ENCODE results near the gene SYTL2.

SYTL2 gene

DNA sequence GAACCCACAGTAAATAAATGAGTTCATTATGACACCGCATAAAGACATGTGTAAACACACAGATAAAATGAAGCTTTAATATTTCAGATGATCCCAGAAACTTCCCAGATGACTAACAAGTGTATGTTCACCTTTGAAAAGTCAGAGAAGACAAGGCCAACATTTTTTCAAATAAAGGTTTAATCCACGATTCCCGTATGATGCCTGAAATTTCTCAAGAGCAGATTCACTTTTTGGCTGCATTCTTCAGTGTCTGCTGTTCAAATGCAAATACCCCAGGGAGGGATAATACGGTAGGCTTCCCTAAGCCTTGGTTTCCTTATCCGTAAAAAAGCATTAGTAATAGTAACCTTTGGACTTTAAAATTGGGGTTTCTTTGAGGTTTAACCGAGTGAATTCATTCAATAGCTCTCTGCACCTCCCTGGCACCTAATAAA is 62.5 kb downstream of the SYTL2 start:
- TF ChIP-seq, protein P1, sequence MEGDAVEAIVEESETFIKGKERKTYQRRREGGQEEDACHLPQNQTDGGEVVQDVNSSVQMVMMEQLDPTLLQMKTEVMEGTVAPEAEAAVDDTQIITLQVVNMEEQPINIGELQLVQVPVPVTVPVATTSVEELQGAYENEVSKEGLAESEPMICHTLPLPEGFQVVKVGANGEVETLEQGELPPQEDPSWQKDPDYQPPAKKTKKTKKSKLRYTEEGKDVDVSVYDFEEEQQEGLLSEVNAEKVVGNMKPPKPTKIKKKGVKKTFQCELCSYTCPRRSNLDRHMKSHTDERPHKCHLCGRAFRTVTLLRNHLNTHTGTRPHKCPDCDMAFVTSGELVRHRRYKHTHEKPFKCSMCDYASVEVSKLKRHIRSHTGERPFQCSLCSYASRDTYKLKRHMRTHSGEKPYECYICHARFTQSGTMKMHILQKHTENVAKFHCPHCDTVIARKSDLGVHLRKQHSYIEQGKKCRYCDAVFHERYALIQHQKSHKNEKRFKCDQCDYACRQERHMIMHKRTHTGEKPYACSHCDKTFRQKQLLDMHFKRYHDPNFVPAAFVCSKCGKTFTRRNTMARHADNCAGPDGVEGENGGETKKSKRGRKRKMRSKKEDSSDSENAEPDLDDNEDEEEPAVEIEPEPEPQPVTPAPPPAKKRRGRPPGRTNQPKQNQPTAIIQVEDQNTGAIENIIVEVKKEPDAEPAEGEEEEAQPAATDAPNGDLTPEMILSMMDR (IDR thresholded peaks at IDR 0.05; ENCODE audit: low read depth, low read length): no peak
- no peak for DNase-seq
- Histone ChIP-seq H3K27me3 (peaks cover 21% of the 10 kb centered on the region), H3K9me3 (no peaks in the 10 kb centered on the region), H3K4me1 (no peaks in the 10 kb centered on the region), H3K36me3 (no peaks in the 10 kb centered on the region), H3K4me3 (ENCODE audit: low read depth, low read length) (no peak overlapping the region)

DNA sequence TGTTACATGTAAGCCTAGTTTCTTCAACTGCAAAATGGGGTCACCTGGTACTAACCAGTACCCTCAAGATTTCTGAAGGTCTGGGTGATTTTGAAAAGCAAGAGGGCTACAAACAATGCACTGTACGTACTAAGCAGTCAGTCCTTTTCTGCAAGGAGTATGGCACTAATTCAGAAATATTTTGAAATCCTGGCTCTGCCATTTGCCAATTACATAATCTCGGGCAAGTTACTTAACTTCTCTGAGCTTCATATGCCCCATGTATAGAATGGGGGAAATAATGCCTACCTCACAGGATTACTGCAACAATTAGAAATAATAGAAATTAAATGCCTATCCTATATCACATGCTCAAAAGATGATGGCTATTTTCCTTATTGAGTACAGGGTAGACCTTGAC is 64.3 kb downstream of the SYTL2 start:
- Histone ChIP-seq H3K9me3 (no peaks in the 10 kb centered on the region), H3K4me1 (no peaks in the 10 kb centered on the region), H3K27me3 (peaks cover 21% of the 10 kb centered on the region), H3K4me3 (ENCODE audit: low read depth, low read length) (no peak overlapping the region), H3K36me3 (no peaks in the 10 kb centered on the region)
- TF ChIP-seq, protein P1 (IDR thresholded peaks at IDR 0.05; ENCODE audit: low read depth, low read length): no peak
- no peak for DNase-seq

DNA sequence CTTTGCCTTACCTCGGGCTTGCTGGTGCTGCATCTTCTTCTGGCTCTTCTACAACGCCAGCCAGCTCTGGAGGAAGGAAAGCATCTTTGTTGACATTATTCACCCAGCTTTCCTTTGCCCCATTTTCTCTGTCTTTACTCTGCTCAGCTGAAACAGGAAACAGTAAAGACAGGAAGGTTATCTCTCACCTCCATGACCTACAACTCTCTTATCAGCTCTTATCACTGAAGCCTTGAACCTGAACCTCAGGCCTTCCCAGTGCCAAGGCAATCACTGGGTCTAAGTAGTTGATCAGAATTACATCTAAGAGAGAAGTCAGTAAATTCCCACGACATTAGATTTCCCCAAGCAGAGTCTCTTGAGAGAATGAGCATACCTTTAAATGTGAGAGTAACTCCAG is 65.3 kb downstream of the SYTL2 start:
- DNase-seq: no peak
- Histone ChIP-seq H3K9me3 (no peaks in the 10 kb centered on the region), H3K4me1 (no peaks in the 10 kb centered on the region), H3K4me3 (ENCODE audit: low read depth, low read length) (no peak overlapping the region), H3K27me3 (peaks cover 19% of the 10 kb centered on the region), H3K36me3 (no peaks in the 10 kb centered on the region)
- TF ChIP-seq, protein P1 (IDR thresholded peaks at IDR 0.05; ENCODE audit: low read depth, low read length): no peak

DNA sequence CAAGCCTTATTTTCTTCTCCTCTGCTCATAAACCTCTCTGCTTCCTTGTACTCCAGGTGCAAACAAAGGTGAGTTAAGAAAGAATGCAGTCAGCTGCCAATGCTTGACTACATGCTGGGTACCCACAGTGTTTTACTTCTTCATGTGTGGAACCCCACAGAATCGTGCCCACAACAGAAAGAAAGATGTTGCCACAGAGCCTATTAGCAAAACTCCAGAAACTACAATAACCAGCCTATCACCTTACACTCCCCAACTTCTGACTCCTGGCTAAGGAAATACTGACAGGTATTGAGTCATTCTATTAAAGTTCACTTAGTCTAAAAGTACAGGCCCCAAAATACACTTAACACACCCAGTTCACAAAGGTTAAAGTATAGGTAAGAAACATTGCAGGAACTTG is 68.1 kb downstream of the SYTL2 start:
- TF ChIP-seq, protein P1 (IDR thresholded peaks at IDR 0.05; ENCODE audit: low read depth, low read length): no peak
- Histone ChIP-seq H3K27me3 (no peaks in the 10 kb centered on the region), H3K9me3 (no peaks in the 10 kb centered on the region), H3K36me3 (no peaks in the 10 kb centered on the region), H3K4me1 (no peaks in the 10 kb centered on the region), H3K4me3 (ENCODE audit: low read depth, low read length) (no peak overlapping the region)
- no peak for DNase-seq

DNA sequence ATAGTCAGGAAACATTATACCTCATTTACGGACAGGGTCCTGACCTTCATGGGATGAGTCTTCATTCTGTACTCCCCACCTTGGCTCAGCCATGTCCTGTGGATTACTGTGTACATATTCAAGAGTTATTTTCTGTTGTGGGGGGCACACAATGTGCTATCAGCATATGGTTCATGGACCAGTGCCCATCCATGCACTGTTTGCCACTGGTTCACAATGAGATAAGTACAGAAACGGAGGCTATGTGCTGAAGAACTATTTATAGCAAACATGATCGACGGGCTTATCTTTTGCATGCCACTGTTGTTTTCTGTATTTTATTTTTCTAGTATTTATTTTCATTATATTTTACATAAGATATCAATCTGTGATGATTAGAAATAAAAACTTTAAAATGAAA is 68.6 kb downstream of the SYTL2 start:
- Histone ChIP-seq H3K27me3 (no peaks in the 10 kb centered on the region), H3K9me3 (no peaks in the 10 kb centered on the region), H3K36me3 (no peaks in the 10 kb centered on the region), H3K4me1 (no peaks in the 10 kb centered on the region), H3K4me3 (ENCODE audit: low read depth, low read length) (no peak overlapping the region)
- TF ChIP-seq, protein P1 (IDR thresholded peaks at IDR 0.05; ENCODE audit: low read depth, low read length): no peak
- DNase-seq: no peak

DNA sequence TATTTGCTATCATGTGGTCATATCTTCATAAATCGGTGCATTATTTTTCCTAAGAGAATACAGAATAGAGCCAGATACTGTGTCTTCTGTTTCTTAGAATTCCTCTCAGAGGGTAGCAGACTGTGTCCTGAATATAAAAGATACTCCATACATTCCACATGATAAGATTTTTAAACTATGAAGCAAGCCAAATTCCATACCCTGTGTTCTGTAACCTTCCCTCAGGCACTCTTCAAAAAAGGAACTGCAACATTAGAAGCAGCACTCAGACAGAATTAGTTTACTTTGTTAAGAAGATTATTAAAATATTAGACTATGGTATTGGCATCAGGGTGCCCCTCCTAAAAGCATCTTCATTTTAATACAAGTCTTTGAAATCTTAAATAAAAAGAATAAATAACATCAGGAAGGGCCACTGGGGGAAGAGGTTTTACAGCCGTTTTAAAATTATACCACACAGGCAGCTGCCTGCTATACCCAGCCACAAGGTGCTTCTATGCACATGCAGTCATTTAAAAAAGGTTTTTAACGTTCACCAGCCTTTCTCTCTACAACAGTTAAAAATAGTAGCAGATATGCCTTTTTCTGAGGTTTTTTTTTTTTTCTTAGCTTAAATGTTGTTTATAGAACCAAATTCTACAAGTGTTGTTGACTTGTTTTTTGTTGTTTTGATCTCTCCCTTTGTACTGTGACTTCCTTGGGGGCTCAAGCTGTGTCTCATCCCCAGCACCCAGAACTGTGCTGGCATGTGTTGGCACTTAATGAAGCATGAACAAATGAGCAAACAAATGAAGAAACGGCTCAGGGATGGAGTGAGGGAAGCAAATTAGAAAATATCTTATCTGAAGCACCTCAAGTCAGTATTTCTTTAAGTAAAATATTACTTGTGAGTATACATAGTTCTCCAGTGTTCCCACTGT is 70.2 kb downstream of the SYTL2 start:
- Histone ChIP-seq H3K36me3 (no peaks in the 10 kb centered on the region), H3K4me1 (no peaks in the 10 kb centered on the region), H3K27me3 (no peaks in the 10 kb centered on the region), H3K4me3 (ENCODE audit: low read depth, low read length) (no peak overlapping the region), H3K9me3 (no peaks in the 10 kb centered on the region)
- TF ChIP-seq, protein P1 (IDR thresholded peaks at IDR 0.05; ENCODE audit: low read depth, low read length): no peak
- no peak for DNase-seq

Measured in BE2C (cell line).